Measurements from ENCODE around the gene DECR2. TPM values are rescaled to one million over a fixed set of nuclear protein-coding genes. Genes with fewer than 3 reads are reported as not detected.

The DECR2 gene
- total RNA-seq, 2 experiments from 2014 or later = 8.0 to 14.4 TPM

DNA sequence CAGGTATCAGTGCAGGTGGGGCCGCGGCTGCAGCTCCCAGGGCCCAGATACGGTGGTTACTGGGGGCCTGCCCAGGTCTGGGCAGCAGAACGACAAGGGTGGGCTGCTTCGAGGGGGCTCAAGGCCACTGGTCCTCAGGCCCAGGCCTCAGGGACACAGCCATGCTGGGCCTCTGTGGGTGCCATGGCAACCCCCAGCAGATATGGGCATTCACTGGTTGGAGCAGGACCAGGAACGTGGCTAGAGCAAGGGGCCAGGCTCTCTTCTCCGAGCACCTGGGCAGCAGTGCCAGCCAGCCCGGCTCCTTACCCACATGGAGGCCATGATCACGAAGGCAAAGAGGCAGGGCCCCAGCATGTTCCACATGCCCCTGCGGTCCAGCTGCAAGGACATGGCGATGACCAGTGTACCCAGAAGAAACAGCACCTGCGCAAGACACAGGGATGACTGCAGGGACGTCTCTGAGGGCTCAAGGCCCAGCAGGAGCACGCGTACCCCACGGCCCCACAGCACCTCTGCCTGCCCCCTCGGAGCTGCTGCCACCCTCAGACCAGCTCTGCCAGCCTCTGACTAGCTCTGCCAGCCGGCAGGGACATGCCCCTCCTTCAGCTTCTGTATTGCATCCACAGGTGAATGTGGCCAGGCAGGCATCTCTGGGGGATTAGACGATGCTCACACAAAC lies 29.2 kb upstream of the DECR2 start:
- Histone ChIP-seq H3K4me3 (ENCODE audit: low read depth, low read length, poor library complexity, severe bottlenecking) (no peak overlapping the region), H3K36me3 (ENCODE audit: insufficient read depth, low read length) (peaks cover 61% of the 10 kb centered on the region), H3K9me3 (ENCODE audit: low read length) (no peaks in the 10 kb centered on the region), H4K20me1 (ENCODE audit: insufficient read depth, low read length) (no peaks in the 10 kb centered on the region), H3K4me2 (ENCODE audit: low read length) (no peak overlapping the region), H3K4me1 (ENCODE audit: insufficient read depth, low read length, poor library complexity, severe bottlenecking) (peaks cover 12% of the 10 kb centered on the region), H3K9me2 (ENCODE audit: insufficient read depth, low read length) (no peaks in the 10 kb centered on the region), H3K27ac (ENCODE audit: low read depth, low read length, poor library complexity, severe bottlenecking) (no peak overlapping the region), H2AFZ (ENCODE audit: low read length) (no peak overlapping the region), H3K79me2 (ENCODE audit: insufficient read depth, low read depth, low read length) (no peaks in the 10 kb centered on the region)
- POLR2A ChIA-PET = no interaction called here
- TF ChIP-seq, protein P1, sequence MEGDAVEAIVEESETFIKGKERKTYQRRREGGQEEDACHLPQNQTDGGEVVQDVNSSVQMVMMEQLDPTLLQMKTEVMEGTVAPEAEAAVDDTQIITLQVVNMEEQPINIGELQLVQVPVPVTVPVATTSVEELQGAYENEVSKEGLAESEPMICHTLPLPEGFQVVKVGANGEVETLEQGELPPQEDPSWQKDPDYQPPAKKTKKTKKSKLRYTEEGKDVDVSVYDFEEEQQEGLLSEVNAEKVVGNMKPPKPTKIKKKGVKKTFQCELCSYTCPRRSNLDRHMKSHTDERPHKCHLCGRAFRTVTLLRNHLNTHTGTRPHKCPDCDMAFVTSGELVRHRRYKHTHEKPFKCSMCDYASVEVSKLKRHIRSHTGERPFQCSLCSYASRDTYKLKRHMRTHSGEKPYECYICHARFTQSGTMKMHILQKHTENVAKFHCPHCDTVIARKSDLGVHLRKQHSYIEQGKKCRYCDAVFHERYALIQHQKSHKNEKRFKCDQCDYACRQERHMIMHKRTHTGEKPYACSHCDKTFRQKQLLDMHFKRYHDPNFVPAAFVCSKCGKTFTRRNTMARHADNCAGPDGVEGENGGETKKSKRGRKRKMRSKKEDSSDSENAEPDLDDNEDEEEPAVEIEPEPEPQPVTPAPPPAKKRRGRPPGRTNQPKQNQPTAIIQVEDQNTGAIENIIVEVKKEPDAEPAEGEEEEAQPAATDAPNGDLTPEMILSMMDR (conservative IDR thresholded peaks at IDR 0.05; ENCODE audit: low read length) = no peak
- TF ChIP-seq EZH2phosphoT487 (IDR thresholded peaks at IDR 0.05; ENCODE audit: borderline replicate concordance, low read depth, low read length) = no peak
- BruUV-seq (replicated peaks) = no TSS peak
- CTCF ChIA-PET (ENCODE audit: unreplicated experiment) = no interaction called here
- no peak for DNase-seq (ENCODE audit: low spot score)
- intact Hi-C loops (cut with micrococcal nuclease; ENCODE audit: unreplicated experiment) = no loop called here

DNA sequence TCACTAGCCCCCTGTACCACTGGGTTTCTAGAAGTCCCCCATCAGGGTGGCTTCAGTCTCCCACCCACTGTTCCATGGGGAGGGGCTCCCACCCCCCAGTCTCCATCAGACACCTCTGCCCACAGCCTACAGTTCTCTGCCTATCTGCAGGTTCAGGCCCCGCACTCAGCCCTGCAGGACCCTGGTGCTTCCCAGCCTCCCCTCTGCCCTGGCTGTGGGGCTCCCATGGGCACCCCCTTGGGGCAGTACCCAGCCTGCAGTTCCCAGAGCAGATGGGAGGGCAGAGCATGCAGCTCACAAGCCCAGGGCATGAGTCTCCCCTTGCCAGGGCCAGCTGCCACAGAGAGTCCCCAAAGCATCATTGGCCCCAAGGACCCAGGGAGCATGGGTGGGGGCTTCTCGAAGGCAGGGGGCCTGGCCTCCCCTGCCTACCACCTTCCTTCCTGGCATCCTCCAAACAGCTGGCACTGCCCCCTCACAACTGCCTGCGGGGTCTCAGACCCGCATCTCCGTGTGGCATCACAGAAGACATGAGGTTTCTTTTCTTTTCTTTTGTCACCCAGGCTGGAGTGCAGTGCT lies 28.6 kb upstream of the DECR2 start:
- Histone ChIP-seq H3K4me1 (ENCODE audit: insufficient read depth, low read length, poor library complexity, severe bottlenecking) (peaks cover 12% of the 10 kb centered on the region), H2AFZ (ENCODE audit: low read length) (no peak overlapping the region), H3K4me2 (ENCODE audit: low read length) (no peak overlapping the region), H3K9me2 (ENCODE audit: insufficient read depth, low read length) (no peaks in the 10 kb centered on the region), H3K79me2 (ENCODE audit: insufficient read depth, low read depth, low read length) (no peaks in the 10 kb centered on the region), H3K9me3 (ENCODE audit: low read length) (no peaks in the 10 kb centered on the region), H3K27ac (ENCODE audit: low read depth, low read length, poor library complexity, severe bottlenecking) (no peak overlapping the region), H4K20me1 (ENCODE audit: insufficient read depth, low read length) (no peaks in the 10 kb centered on the region), H3K36me3 (ENCODE audit: insufficient read depth, low read length) (peaks cover 55% of the 10 kb centered on the region; the same call in 1 of the 2 replicates), H3K4me3 (ENCODE audit: low read depth, low read length, poor library complexity, severe bottlenecking) (no peak overlapping the region)
- DNase-seq (ENCODE audit: low spot score) = no peak
- TF ChIP-seq EZH2phosphoT487 (IDR thresholded peaks at IDR 0.05; ENCODE audit: borderline replicate concordance, low read depth, low read length) = no peak
- TF ChIP-seq, protein P1 (conservative IDR thresholded peaks at IDR 0.05; ENCODE audit: low read length) = no peak
- intact Hi-C loops (cut with micrococcal nuclease; ENCODE audit: unreplicated experiment) = no loop called here
- CTCF ChIA-PET (ENCODE audit: unreplicated experiment) = no interaction called here
- no TSS peak for BruUV-seq (replicated peaks)
- POLR2A ChIA-PET = no interaction called here

All from OCI-LY7 (cell line).